Purkinje cell (primary cell): ENCODE data around the gene ADAMTSL3. TPM values are rescaled to one million over a fixed set of nuclear protein-coding genes. Genes with fewer than 3 reads are reported as not detected.

Experiments
- polyA plus RNA-seq: library from polyadenylated mRNA; unstranded; fragments of >200 nt; fragmentation: Nextera tagmentation; gene quantifications from 2 replicates; pipeline ENCODE4 v1.2.1, GENCODE V29; 2014

ADAMTSL3 gene
- 0.28 and 2.2 TPM in 2 replicates for polyA plus RNA-seq

GRCh38 chr15:83653639-83654378 lies at the start of gene ADAMTSL3:
ADAMTSL3 (plus strand) TSS chr15:83654123; CDS start chr15:83655762, 1,639 bp downstream.

Other genes starting within 250 kb of the ADAMTSL3 start
- 2.9 and 22.6 TPM in 2 replicates for gene SH3GL3, start 206.8 kb upstream of the ADAMTSL3 start, polyA plus RNA-seq